Cardiac septum (tissue), 1 donor: ENCODE results near the gene PPP4R2. TPM values are rescaled to one million over a fixed set of nuclear protein-coding genes. Genes with fewer than 3 reads are reported as not detected.
"Not testable (repeated sequence)": the region's sequence is repeated elsewhere in the genome, so short reads cannot be mapped to it uniquely, and the experiment has no call there.

Experiments used
- DNase-seq: peaks from one replicate; pipeline ENCODE4 v3.0.0-alpha.2; 2020; ENCODE audit warnings: low spot score
- intact Hi-C: fragments of 100-400 bp; cut with DNase I; formaldehyde crosslinking; loops from one replicate; pipeline ENCODE4 v1.14.0; 2022
- total RNA-seq: library from RNA; stranded (reverse); fragmentation: NEBNext Ultra II Directional; extraction: Animal tissue kit (Norgen Biotek cat#: 25700); gene quantifications from one replicate; pipeline ENCODE4 v1.2.1, GENCODE V29; 2021
- donor health status: DM: no; HTN: no; CAD: no.

PPP4R2 gene
- total RNA-seq, 1 donor from 2014 or later: 46.6 TPM

- intact Hi-C loops: no loop called here
- no peak for DNase-seq
Observed at GRCh38 chr3:72973786-72974185, 22.8 kb upstream of the PPP4R2 start.

GRCh38 chr3:72974956-72975355, 21.7 kb upstream of the PPP4R2 start:
- DNase-seq: no peak
- intact Hi-C loops: no loop called here

- DNase-seq: no peak
- intact Hi-C loops: no loop called here
Observed at GRCh38 chr3:72976281-72976741, 20.3 kb upstream of the PPP4R2 start.

- intact Hi-C loops: no loop called here
- no peak for DNase-seq
Observed at GRCh38 chr3:72977060-72977808, 19.4 kb upstream of the PPP4R2 start.

GRCh38 chr3:72982609-72983366, 13.8 kb upstream of the PPP4R2 start:
- DNase-seq: no peak
- intact Hi-C loops: no loop called here

- intact Hi-C loops: no loop called here
- DNase-seq: no peak
Observed at GRCh38 chr3:72985576-72985975, 11.0 kb upstream of the PPP4R2 start.

- no peak for DNase-seq
- intact Hi-C loops: no loop called here
Observed at GRCh38 chr3:72990701-72991395, 5.8 kb upstream of the PPP4R2 start.

GRCh38 chr3:72991522-72991921, 5.1 kb upstream of the PPP4R2 start:
- DNase-seq: no peak
- intact Hi-C loops: no loop called here

GRCh38 chr3:72993391-72993790, 3.2 kb upstream of the PPP4R2 start:
- DNase-seq: no peak
- intact Hi-C loops: no loop called here

- intact Hi-C loops: loop anchor here (5.0 kb wide), 5 partner anchors 33 to 148 kb away; partner anchors contain the start of genes GXYLT2 and SHQ1
- no peak for DNase-seq
Observed at GRCh38 chr3:72995337-72995736, 1.3 kb upstream of the PPP4R2 start.

GRCh38 chr3:72996121-72996472, 514 bp upstream of the PPP4R2 start:
- intact Hi-C loops: loop anchor here (2.0 to 5.0 kb wide), 6 partner anchors 34 to 149 kb away; partner anchors contain the start of genes GXYLT2 and SHQ1
- DNase-seq: no peak

- no peak for DNase-seq
- intact Hi-C loops: loop anchor here (2.0 to 5.0 kb wide), 6 partner anchors 35 to 150 kb away; partner anchors contain the start of genes GXYLT2 and SHQ1
Observed at GRCh38 chr3:72997421-72997961, 880 bp downstream of the PPP4R2 start.

- no peak for DNase-seq
- intact Hi-C loops: loop anchor here (5.0 kb wide), 5 partner anchors 36 to 151 kb away; partner anchors contain the start of genes GXYLT2 and SHQ1
Observed at GRCh38 chr3:72998466-72998865, 1.9 kb downstream of the PPP4R2 start.

GRCh38 chr3:72999951-73000350, 3.3 kb downstream of the PPP4R2 start:
- intact Hi-C loops: loop anchor here (5.0 kb wide), 5 partner anchors 37 to 153 kb away; partner anchors contain the start of genes GXYLT2 and SHQ1
- no peak for DNase-seq

- intact Hi-C loops, DNase-seq: not testable (repeated sequence)
Observed at GRCh38 chr3:73003050-73003449, 6.4 kb downstream of the PPP4R2 start.

GRCh38 chr3:73004316-73004715, 7.7 kb downstream of the PPP4R2 start:
- DNase-seq: no peak
- intact Hi-C loops: no loop called here

GRCh38 chr3:73007992-73008712, 11.5 kb downstream of the PPP4R2 start:
- intact Hi-C loops: no loop called here
- no peak for DNase-seq

GRCh38 chr3:73009008-73009407, 12.4 kb downstream of the PPP4R2 start:
- no peak for DNase-seq
- intact Hi-C loops: no loop called here

GRCh38 chr3:73009750-73010149, 13.1 kb downstream of the PPP4R2 start:
- no peak for DNase-seq
- intact Hi-C loops: no loop called here
